Liver (tissue), 9 donors: Measurements from ENCODE around the gene ZNF821. TPM values are rescaled to one million over a fixed set of nuclear protein-coding genes. Genes with fewer than 3 reads are reported as not detected.

Source experiments
- DNase-seq: peaks from one replicate; pipeline ENCODE4 v3.0.0-alpha.2; 2017; ENCODE audit warnings: low spot score
- H3K27ac ChIP-seq, 2 donors: one replicate each; pipeline ENCODE4 v1.7.0; 2013; ENCODE audit warnings: inconsistent platforms in 2 of 2, low read length in 2 of 2, control low read depth in 1 of 2, low read depth in 1 of 2, mild to moderate bottlenecking in 1 of 2
- H3K27me3 ChIP-seq, 4 donors: one replicate each; pipeline versions ENCODE4 v1.6.1 to v1.7.0; 2013; ENCODE audit warnings: low read length in 3 of 4, inconsistent platforms in 1 of 4, mild to moderate bottlenecking in 1 of 4, moderate library complexity in 1 of 4; ENCODE audit not compliant: control insufficient read depth in 4 of 4, insufficient read depth in 4 of 4
- H3K36me3 ChIP-seq, 4 donors: one replicate each; pipeline versions ENCODE4 v1.6.1 to v1.7.0; 2013; ENCODE audit warnings: low read length in 3 of 4, mild to moderate bottlenecking in 3 of 4, low read depth in 1 of 4, moderate library complexity in 1 of 4; ENCODE audit not compliant: control insufficient read depth in 4 of 4, insufficient read depth in 3 of 4
- H3K4me1 ChIP-seq, 4 donors: one replicate each; pipeline versions ENCODE4 v1.6.1 to v1.7.0; 2013; ENCODE audit warnings: low read length in 3 of 4, mild to moderate bottlenecking in 3 of 4, moderate library complexity in 1 of 4; ENCODE audit not compliant: control insufficient read depth in 4 of 4, insufficient read depth in 4 of 4
- H3K4me3 ChIP-seq, 3 donors: one replicate each; pipeline versions ENCODE4 v1.6.1 to v1.7.0; 2013; ENCODE audit warnings: low read length in 3 of 3, control low read depth in 1 of 3, low read depth in 1 of 3, mild to moderate bottlenecking in 1 of 3
- H3K9ac ChIP-seq, 2 donors: one replicate each; pipeline ENCODE4 v1.7.0; 2013; ENCODE audit warnings: low read length in 2 of 2, mild to moderate bottlenecking in 2 of 2, moderate library complexity in 2 of 2, control low read depth in 1 of 2, low read depth in 1 of 2
- H3K9me3 ChIP-seq, 4 donors: one replicate each; pipeline versions ENCODE4 v1.6.1 to v1.7.0; 2013; ENCODE audit warnings: low read length in 3 of 4; ENCODE audit not compliant: control insufficient read depth in 4 of 4
- EGR1 ChIP-seq, 2 donors: IDR thresholded peaks; 2 replicates each; pipeline ENCODE4 v1.6.1; 2016 to 2018; ENCODE audit warnings: antibody characterized with exemption in 2 of 2, low read depth in 2 of 2
- FOXA1 ChIP-seq: IDR thresholded peaks from 2 replicates; pipeline ENCODE4 v1.6.1; 2016; ENCODE audit warnings: antibody characterized with exemption
- GABPA ChIP-seq, 2 donors: IDR thresholded peaks in 1 of 2; conservative IDR thresholded peaks in 1 of 2; 2 replicates each; pipeline ENCODE4 v1.6.1; 2016; ENCODE audit warnings: antibody characterized with exemption in 2 of 2, mild to moderate bottlenecking in 1 of 2, moderate library complexity in 1 of 2
- HNF4A ChIP-seq, 2 donors: conservative IDR thresholded peaks; 2 replicates each; pipeline ENCODE4 v1.6.1; 2016; ENCODE audit warnings: antibody characterized with exemption in 2 of 2, mild to moderate bottlenecking in 2 of 2
- HNF4G ChIP-seq: IDR thresholded peaks from 2 replicates; pipeline ENCODE4 v1.6.1; 2016; ENCODE audit warnings: antibody characterized with exemption
- JUND ChIP-seq, 2 donors: IDR thresholded peaks; 2 replicates each; pipeline ENCODE4 v1.6.1; 2016; ENCODE audit warnings: antibody characterized with exemption in 2 of 2
- NR2F2 ChIP-seq: IDR thresholded peaks from 2 replicates; pipeline ENCODE4 v1.6.1; 2016; ENCODE audit warnings: antibody characterized with exemption
- RAD21 ChIP-seq, 2 donors: IDR thresholded peaks; 2 replicates each; pipeline ENCODE4 v1.6.1; 2016; ENCODE audit warnings: antibody characterized with exemption in 2 of 2, mild to moderate bottlenecking in 2 of 2
- TAF1 ChIP-seq: conservative IDR thresholded peaks from 2 replicates; pipeline ENCODE4 v1.6.1; 2016; ENCODE audit warnings: antibody characterized with exemption, mild to moderate bottlenecking
- YY1 ChIP-seq: IDR thresholded peaks from 2 replicates; pipeline ENCODE4 v1.6.1; 2016; ENCODE audit warnings: antibody characterized with exemption, mild to moderate bottlenecking
- WGBS: extraction: QIAGEN DNeasy Blood & Tissue Kit; methylation state at CpG from one replicate; pipeline ENCODE4 v1.1.7; 2013; 5-methylcytosine and 5-hydroxymethylcytosine counted together
- polyA plus RNA-seq, 2 donors: library from polyadenylated mRNA; stranded (reverse) in 1 of 2; unstranded in 1 of 2; fragments of 200-250 nt in 1 of 2; fragments of >200 nt in 1 of 2; fragmentation: Nextera tagmentation in 1 of 2; extraction: Ambion mirVana in 1 of 2; gene quantifications; one replicate each; pipeline versions ENCODE4 v1.2.1 to v1.2.3, GENCODE V29; 2013 to 2015
- total RNA-seq, 2 donors: library from RNA; depleted of rRNA; stranded (reverse); fragments of >200 nt; gene quantifications; one replicate each; pipeline ENCODE4 v1.2.3, GENCODE V29; 2014
- TF ChIP-seq, protein P1 (sequence below): IDR thresholded peaks from 2 replicates; pipeline ENCODE4 v1.6.1; 2016; ENCODE audit warnings: antibody characterized with exemption, mild to moderate bottlenecking
- TF ChIP-seq, protein P2 (sequence below): IDR thresholded peaks from 2 replicates; pipeline ENCODE4 v1.6.1; 2016; ENCODE audit warnings: antibody characterized with exemption
- TF ChIP-seq, protein P3 (sequence below): IDR thresholded peaks from 2 replicates; pipeline ENCODE4 v1.6.1; 2016; ENCODE audit warnings: antibody characterized with exemption
- donor health status: healthy.
- donor health status: healthy.
- donor health status: healthy.
- donor health status: healthy.
- donor health status: healthy.

ZNF821 gene
- total and polyA plus RNA-seq, 4 donors, result 1.0 to 3.0 (median 2.0) TPM

DNA sequence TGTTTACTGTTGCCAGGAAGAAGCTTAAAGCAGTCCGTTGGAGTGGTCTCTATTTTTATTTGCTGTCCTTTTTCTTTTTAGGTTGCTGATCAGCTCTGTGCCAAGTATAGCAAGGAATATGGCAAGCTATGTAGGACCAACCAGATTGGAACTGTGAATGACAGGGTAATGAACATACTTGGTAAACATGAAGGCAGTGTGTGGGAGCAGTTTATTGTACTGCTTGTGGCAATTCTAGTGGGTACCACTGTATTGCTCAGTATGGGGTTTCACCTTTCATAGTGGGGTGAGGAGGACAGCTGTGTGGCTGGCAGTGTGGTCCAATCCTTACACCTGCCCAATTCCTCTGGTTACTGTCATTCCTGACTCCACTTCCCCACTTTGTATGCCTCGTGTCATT, 36.7 kb upstream of the ZNF821 start:
- Histone ChIP-seq H3K9me3 (no peaks in the 10 kb centered on the region), H3K27ac (no peak overlapping the region), H3K4me1 (peaks cover 0 to 5% (median under 1%) of the 10 kb centered on the region in 4 donors), H3K36me3 (peaks cover 11 to 77% (median 74%) of the 10 kb centered on the region in 4 donors), H3K9ac (no peak overlapping the region), H3K4me3 (no peak overlapping the region), H3K27me3 (no peaks in the 10 kb centered on the region)
- WGBS, result 92% methylated on average over 2 of the region's 2 CpGs
- no peak for DNase-seq
- TF ChIP-seq FOXA1, result no peak
- TF ChIP-seq, protein P1, sequence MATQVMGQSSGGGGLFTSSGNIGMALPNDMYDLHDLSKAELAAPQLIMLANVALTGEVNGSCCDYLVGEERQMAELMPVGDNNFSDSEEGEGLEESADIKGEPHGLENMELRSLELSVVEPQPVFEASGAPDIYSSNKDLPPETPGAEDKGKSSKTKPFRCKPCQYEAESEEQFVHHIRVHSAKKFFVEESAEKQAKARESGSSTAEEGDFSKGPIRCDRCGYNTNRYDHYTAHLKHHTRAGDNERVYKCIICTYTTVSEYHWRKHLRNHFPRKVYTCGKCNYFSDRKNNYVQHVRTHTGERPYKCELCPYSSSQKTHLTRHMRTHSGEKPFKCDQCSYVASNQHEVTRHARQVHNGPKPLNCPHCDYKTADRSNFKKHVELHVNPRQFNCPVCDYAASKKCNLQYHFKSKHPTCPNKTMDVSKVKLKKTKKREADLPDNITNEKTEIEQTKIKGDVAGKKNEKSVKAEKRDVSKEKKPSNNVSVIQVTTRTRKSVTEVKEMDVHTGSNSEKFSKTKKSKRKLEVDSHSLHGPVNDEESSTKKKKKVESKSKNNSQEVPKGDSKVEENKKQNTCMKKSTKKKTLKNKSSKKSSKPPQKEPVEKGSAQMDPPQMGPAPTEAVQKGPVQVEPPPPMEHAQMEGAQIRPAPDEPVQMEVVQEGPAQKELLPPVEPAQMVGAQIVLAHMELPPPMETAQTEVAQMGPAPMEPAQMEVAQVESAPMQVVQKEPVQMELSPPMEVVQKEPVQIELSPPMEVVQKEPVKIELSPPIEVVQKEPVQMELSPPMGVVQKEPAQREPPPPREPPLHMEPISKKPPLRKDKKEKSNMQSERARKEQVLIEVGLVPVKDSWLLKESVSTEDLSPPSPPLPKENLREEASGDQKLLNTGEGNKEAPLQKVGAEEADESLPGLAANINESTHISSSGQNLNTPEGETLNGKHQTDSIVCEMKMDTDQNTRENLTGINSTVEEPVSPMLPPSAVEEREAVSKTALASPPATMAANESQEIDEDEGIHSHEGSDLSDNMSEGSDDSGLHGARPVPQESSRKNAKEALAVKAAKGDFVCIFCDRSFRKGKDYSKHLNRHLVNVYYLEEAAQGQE, result no peak
- TF ChIP-seq YY1, result no peak
- TF ChIP-seq GABPA (IDR thresholded peaks at IDR 0.05 in 1 of 2, conservative IDR thresholded peaks at IDR 0.05 in 1 of 2), result no peak
- TF ChIP-seq HNF4A (conservative IDR thresholded peaks at IDR 0.05), result no peak
- no peak for TF ChIP-seq JUND (IDR thresholded peaks at IDR 0.05)
- TF ChIP-seq TAF1, result no peak
- TF ChIP-seq, protein P2, sequence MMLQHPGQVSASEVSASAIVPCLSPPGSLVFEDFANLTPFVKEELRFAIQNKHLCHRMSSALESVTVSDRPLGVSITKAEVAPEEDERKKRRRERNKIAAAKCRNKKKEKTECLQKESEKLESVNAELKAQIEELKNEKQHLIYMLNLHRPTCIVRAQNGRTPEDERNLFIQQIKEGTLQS, result no peak
- no peak for TF ChIP-seq EGR1 (IDR thresholded peaks at IDR 0.05; ENCODE audit: low read depth in 2 of 2)

DNA sequence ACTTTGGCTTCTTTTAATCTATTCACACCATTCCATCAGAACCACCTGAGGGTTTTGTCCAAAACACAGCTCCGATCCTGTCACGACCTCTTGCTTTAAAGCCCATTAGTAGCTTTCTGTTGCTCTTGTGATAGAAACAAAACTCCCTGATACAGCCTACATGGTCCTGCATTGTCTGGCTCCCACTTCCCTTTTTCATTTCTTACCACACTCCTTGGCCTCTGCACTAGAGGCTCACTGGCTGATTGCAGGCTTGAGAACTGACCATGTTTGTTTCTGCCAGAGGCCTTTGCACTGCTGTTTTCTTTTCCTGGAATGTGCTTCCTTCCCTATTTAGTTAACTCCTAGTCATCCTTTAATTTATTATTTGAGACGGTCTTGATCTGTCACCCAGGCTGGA, 35.1 kb upstream of the ZNF821 start:
- no peaks in the 10 kb centered on the region for H3K27me3 ChIP-seq
- no peak overlapping the region for H3K27ac ChIP-seq
- no peak for DNase-seq
- TF ChIP-seq FOXA1, result no peak
- TF ChIP-seq RAD21 (IDR thresholded peaks at IDR 0.05), result peak in 1 of 2 donors; percentile 7
- TF ChIP-seq NR2F2, result no peak
- no peak for TF ChIP-seq GABPA (IDR thresholded peaks at IDR 0.05 in 1 of 2, conservative IDR thresholded peaks at IDR 0.05 in 1 of 2)
- TF ChIP-seq HNF4G, result no peak
- 71% methylated on average over 3 of the region's 3 CpGs for WGBS
- peaks cover 2 to 17% (median 11%) of the 10 kb centered on the region in 4 donors for H3K4me1 ChIP-seq
- no peak overlapping the region for H3K4me3 ChIP-seq
- H3K9ac ChIP-seq, result no peak overlapping the region
- peaks cover 7 to 68% (median 64%) of the 10 kb centered on the region in 4 donors for H3K36me3 ChIP-seq
- no peaks in the 10 kb centered on the region for H3K9me3 ChIP-seq

DNA sequence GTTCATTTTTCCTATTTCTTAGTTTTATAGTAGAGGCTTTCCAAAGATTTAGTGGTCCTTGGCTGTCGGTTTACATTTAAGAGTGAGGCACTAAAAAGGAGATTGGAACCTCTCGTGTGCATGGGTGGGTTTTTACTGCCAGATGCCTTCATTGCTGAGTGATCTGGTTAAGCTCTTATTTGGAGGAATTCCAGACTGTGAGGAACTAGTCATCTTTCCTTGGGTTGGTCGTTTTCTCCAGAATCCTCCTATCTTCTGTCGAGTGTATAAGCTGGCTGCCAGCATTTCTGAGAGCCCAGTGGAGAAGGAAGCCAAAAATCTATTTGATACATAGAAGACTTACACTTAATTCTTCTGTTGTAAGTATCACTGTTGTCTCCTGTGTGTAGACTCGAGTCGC, 33.9 kb upstream of the ZNF821 start:
- no peak for DNase-seq
- no peaks in the 10 kb centered on the region for H3K9me3 ChIP-seq
- H3K27me3 ChIP-seq, result no peaks in the 10 kb centered on the region
- WGBS, result 91% methylated on average over 6 of the region's 6 CpGs
- TF ChIP-seq, protein P3, sequence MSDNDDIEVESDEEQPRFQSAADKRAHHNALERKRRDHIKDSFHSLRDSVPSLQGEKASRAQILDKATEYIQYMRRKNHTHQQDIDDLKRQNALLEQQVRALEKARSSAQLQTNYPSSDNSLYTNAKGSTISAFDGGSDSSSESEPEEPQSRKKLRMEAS, result no peak
- no peak for TF ChIP-seq EGR1 (IDR thresholded peaks at IDR 0.05; ENCODE audit: low read depth in 2 of 2)
- no peak for TF ChIP-seq FOXA1
- H3K36me3 ChIP-seq, result peaks cover 7 to 57% (median 53%) of the 10 kb centered on the region in 4 donors
- H3K27ac ChIP-seq, result no peak overlapping the region
- H3K4me3 ChIP-seq, result no peak overlapping the region
- no peak overlapping the region for H3K9ac ChIP-seq
- H3K4me1 ChIP-seq, result peaks cover 2 to 22% (median 13%) of the 10 kb centered on the region in 4 donors
